Tibial artery (tissue), 4 donors: ENCODE measurements around the gene SLC24A4.
A peak's percentile ranks its signal among the peaks of the same experiment; 100 is the strongest.

ENCODE experiments used
- DNase-seq, 2 donors: peaks; one replicate each; pipeline ENCODE4 v3.0.0-alpha.2; 2019
- H3K27ac ChIP-seq, 2 donors: fragments of 200-600 bp; sonication (generic) in 1 of 2; 1 replicate in 1 of 2; 2 replicates in 1 of 2; pipeline ENCODE4 v1.5.1; 2018 to 2019; ENCODE audit warnings: mild to moderate bottlenecking in 1 of 2
- H3K27me3 ChIP-seq, 2 donors: fragments of 200-600 bp; sonication (generic) in 1 of 2; one replicate each; pipeline versions ENCODE4 v1.5.1 to v1.6.0; 2016 to 2019
- H3K36me3 ChIP-seq, 3 donors: fragments of 200-600 bp; sonication (generic) in 2 of 3; one replicate each; pipeline ENCODE4 v1.5.1; 2016 to 2019; ENCODE audit warnings: mild to moderate bottlenecking in 2 of 3
- H3K4me1 ChIP-seq, 4 donors: fragments of 200-600 bp; sonication (generic) in 2 of 4; 1 replicate in 3 of 4; 2 replicates in 1 of 4; pipeline ENCODE4 v1.5.1; 2016 to 2019
- H3K4me3 ChIP-seq, 2 donors: fragments of 200-600 bp; sonication (generic) in 1 of 2; 1 replicate in 1 of 2; 2 replicates in 1 of 2; pipeline ENCODE4 v1.5.1; 2018 to 2019; ENCODE audit warnings: mild to moderate bottlenecking in 2 of 2
- H3K9me3 ChIP-seq, 3 donors: fragments of 200-600 bp; sonication (generic) in 1 of 3; one replicate each; pipeline ENCODE4 v1.5.1; 2016 to 2019
- CTCF ChIP-seq, 2 experiments: fragments of 200-600 bp in 1 of 2; fragments of 450-650 bp in 1 of 2; IDR thresholded peaks; one replicate each; pipeline ENCODE4 v1.5.1; 2017 to 2019; ENCODE audit warnings: antibody characterized with exemption in 2 of 2, mild to moderate bottlenecking in 1 of 2, moderate library complexity in 1 of 2
- intact Hi-C: fragments of 100-400 bp; cut with DNase I; formaldehyde crosslinking; loops from one replicate; pipeline ENCODE4 v1.15.0; 2023; ENCODE audit warnings: low total_unique reads

SLC24A4 gene

GRCh38 chr14:92542766-92543554 lies 220.0 kb downstream of the SLC24A4 start:
- intact Hi-C loops = no loop called here
- no peak for TF ChIP-seq CTCF (IDR thresholded peaks at IDR 0.05)
- H3K4me3 ChIP-seq = no peak overlapping the region
- no peaks in the 10 kb centered on the region for H3K36me3 ChIP-seq
- H3K9me3 ChIP-seq = no peaks in the 10 kb centered on the region
- no peaks in the 10 kb centered on the region for H3K27me3 ChIP-seq
- DNase-seq = no peak
- peak overlapping the region in 1 of 2 donors; percentile 26 for H3K27ac ChIP-seq
- H3K4me1 ChIP-seq = peaks cover 0 to 28% (median 22%) of the 10 kb centered on the region in 4 donors

GRCh38 chr14:92544051-92544720 lies 221.2 kb downstream of the SLC24A4 start:
- Histone ChIP-seq H3K27ac (peak overlapping the region in 1 of 2 donors; percentile 9), H3K4me3 (no peak overlapping the region), H3K36me3 (no peaks in the 10 kb centered on the region), H3K27me3 (no peaks in the 10 kb centered on the region), H3K4me1 (peaks cover 0 to 25% (median 17%) of the 10 kb centered on the region in 4 donors), H3K9me3 (no peaks in the 10 kb centered on the region)
- no peak for DNase-seq
- intact Hi-C loops = no loop called here
- TF ChIP-seq CTCF (IDR thresholded peaks at IDR 0.05) = no peak

- no peak for DNase-seq
- H3K36me3 ChIP-seq = no peaks in the 10 kb centered on the region
- H3K9me3 ChIP-seq = no peaks in the 10 kb centered on the region
- intact Hi-C loops = no loop called here
- no peak overlapping the region for H3K27ac ChIP-seq
- H3K27me3 ChIP-seq = no peaks in the 10 kb centered on the region
- no peak for TF ChIP-seq CTCF (IDR thresholded peaks at IDR 0.05)
- peaks cover 0 to 18% (median 9%) of the 10 kb centered on the region in 4 donors for H3K4me1 ChIP-seq
- no peak overlapping the region for H3K4me3 ChIP-seq
Measured at GRCh38 chr14:92546347-92547053, 223.5 kb downstream of the SLC24A4 start.

- TF ChIP-seq CTCF (IDR thresholded peaks at IDR 0.05) = no peak
- Histone ChIP-seq H3K4me1 (peaks cover 0 to 33% (median 20%) of the 10 kb centered on the region in 4 donors), H3K9me3 (no peaks in the 10 kb centered on the region), H3K36me3 (no peaks in the 10 kb centered on the region), H3K27me3 (no peaks in the 10 kb centered on the region), H3K4me3 (peak overlapping the region in 1 of 2 donors; percentile 29), H3K27ac (peak overlapping the region; percentile 73 to 86)
- peak in 1 of 2 donors; percentile 73 for DNase-seq
- intact Hi-C loops = no loop called here
Measured at GRCh38 chr14:92549105-92549858, 226.3 kb downstream of the SLC24A4 start.

- intact Hi-C loops = no loop called here
- Histone ChIP-seq H3K4me1 (peaks cover 0 to 34% (median 20%) of the 10 kb centered on the region in 4 donors), H3K36me3 (no peaks in the 10 kb centered on the region), H3K4me3 (peak overlapping the region in 1 of 2 donors; percentile 29), H3K9me3 (no peaks in the 10 kb centered on the region), H3K27me3 (no peaks in the 10 kb centered on the region), H3K27ac (peak overlapping the region; percentile 73 to 86)
- peak; percentile 63 to 85 for DNase-seq
- TF ChIP-seq CTCF (IDR thresholded peaks at IDR 0.05) = no peak
Measured at GRCh38 chr14:92549859-92550230, 226.9 kb downstream of the SLC24A4 start.
